ENCODE data around the gene GNG4. TPM values are rescaled to one million over a fixed set of nuclear protein-coding genes. Genes with fewer than 3 reads are reported as not detected.

The GNG4 gene
- total and polyA plus RNA-seq, 5 experiments from 2014 or later, result not detected

- no peak overlapping the region for H3K4me3 Mint-ChIP-seq
- POLR2A ChIA-PET, result interaction anchor here (1.2 kb wide), 1 partner anchor 14 kb away, joined by 3 read pairs; no protein-coding TSS in a partner anchor
- no peak overlapping the region for H3K27ac Mint-ChIP-seq
- peaks cover 0 to 7% (median 0%) of the 10 kb centered on the region in 4 donors for H3K4me1 Mint-ChIP-seq
- H3K36me3 Mint-ChIP-seq, result no peaks in the 10 kb centered on the region
- H3K9me3 Mint-ChIP-seq, result no peaks in the 10 kb centered on the region
- DNase-seq (no peak), ATAC-seq (no peak)
- peaks cover 0 to 2% (median 0%) of the 10 kb centered on the region in 5 donors for H3K27me3 Mint-ChIP-seq
Measured at GRCh38 chr1:235527196-235527814, 122.3 kb downstream of the GNG4 start.

- no peak for DNase-seq
- H3K27ac Mint-ChIP-seq, result no peak overlapping the region
- H3K36me3 Mint-ChIP-seq, result no peaks in the 10 kb centered on the region
- POLR2A ChIA-PET, result no interaction called here
- H3K4me3 Mint-ChIP-seq, result no peak overlapping the region
- no peak for ATAC-seq
- peaks cover 0 to 1% (median 0%) of the 10 kb centered on the region in 5 donors for H3K27me3 Mint-ChIP-seq
- H3K9me3 Mint-ChIP-seq, result no peaks in the 10 kb centered on the region
- H3K4me1 Mint-ChIP-seq, result peaks cover 0 to 7% (median 0%) of the 10 kb centered on the region in 4 donors
Measured at GRCh38 chr1:235525314-235525713, 124.3 kb downstream of the GNG4 start.

- ATAC-seq (no peak), DNase-seq (no peak)
- no peaks in the 10 kb centered on the region for H3K4me1 Mint-ChIP-seq
- H3K4me3 Mint-ChIP-seq, result no peak overlapping the region
- H3K27ac Mint-ChIP-seq, result no peak overlapping the region
- H3K27me3 Mint-ChIP-seq, result peaks cover 0 to 17% (median 8%) of the 10 kb centered on the region in 5 donors
- H3K36me3 Mint-ChIP-seq, result no peaks in the 10 kb centered on the region
- no peaks in the 10 kb centered on the region for H3K9me3 Mint-ChIP-seq
- POLR2A ChIA-PET, result no interaction called here
Measured at GRCh38 chr1:235516862-235517446, 132.6 kb downstream of the GNG4 start.

GRCh38 chr1:235515844-235516512 lies 133.6 kb downstream of the GNG4 start:
- POLR2A ChIA-PET, result no interaction called here
- ATAC-seq, result no peak
- Mint-ChIP-seq H3K27me3 (peaks cover 0 to 19% (median 9%) of the 10 kb centered on the region in 5 donors), H3K27ac (no peak overlapping the region), H3K4me3 (no peak overlapping the region), H3K36me3 (no peaks in the 10 kb centered on the region), H3K4me1 (no peaks in the 10 kb centered on the region), H3K9me3 (no peaks in the 10 kb centered on the region)
- DNase-seq, result no peak

- Mint-ChIP-seq H3K27me3 (peaks cover 2 to 19% (median 9%) of the 10 kb centered on the region in 5 donors), H3K9me3 (no peaks in the 10 kb centered on the region), H3K4me1 (no peaks in the 10 kb centered on the region), H3K4me3 (no peak overlapping the region), H3K36me3 (no peaks in the 10 kb centered on the region), H3K27ac (peak overlapping the region in 1 of 10 donors; percentile 11)
- POLR2A ChIA-PET, result interaction anchor here (1.2 kb wide), 1 partner anchor 9 kb away, joined by 5 read pairs; no protein-coding TSS in a partner anchor
- DNase-seq (peak in 6 of 10 donors; percentile 7 to 77 (median 54)), ATAC-seq (peak; percentile 53 to 62)
Measured at GRCh38 chr1:235513495-235514366, 135.9 kb downstream of the GNG4 start.

GRCh38 chr1:235511470-235512240 lies 137.9 kb downstream of the GNG4 start:
- Mint-ChIP-seq H3K36me3 (no peaks in the 10 kb centered on the region), H3K27ac (no peak overlapping the region), H3K4me3 (no peak overlapping the region), H3K4me1 (no peaks in the 10 kb centered on the region), H3K9me3 (no peaks in the 10 kb centered on the region), H3K27me3 (peaks cover 2 to 19% (median 9%) of the 10 kb centered on the region in 5 donors)
- DNase-seq (no peak), ATAC-seq (no peak)
- POLR2A ChIA-PET, result no interaction called here

- Mint-ChIP-seq H3K9me3 (no peaks in the 10 kb centered on the region), H3K36me3 (no peaks in the 10 kb centered on the region), H3K27me3 (peaks cover 2 to 19% (median 9%) of the 10 kb centered on the region in 5 donors), H3K4me1 (peaks cover 0 to 6% (median 2%) of the 10 kb centered on the region in 4 donors), H3K4me3 (no peak overlapping the region), H3K27ac (no peak overlapping the region)
- POLR2A ChIA-PET, result no interaction called here
- ATAC-seq (no peak), DNase-seq (no peak)
Measured at GRCh38 chr1:235510823-235511222, 138.8 kb downstream of the GNG4 start.

GRCh38 chr1:235507623-235508022 lies 142.0 kb downstream of the GNG4 start:
- Mint-ChIP-seq H3K4me1 (peaks cover 10 to 20% (median 16%) of the 10 kb centered on the region in 4 donors), H3K36me3 (no peaks in the 10 kb centered on the region), H3K9me3 (no peaks in the 10 kb centered on the region), H3K27ac (peak overlapping the region in 1 of 10 donors; percentile 57), H3K4me3 (no peak overlapping the region), H3K27me3 (peaks cover 2 to 12% (median 7%) of the 10 kb centered on the region in 5 donors)
- ATAC-seq, result no peak
- DNase-seq, result no peak
- POLR2A ChIA-PET, result no interaction called here

- H3K9me3 Mint-ChIP-seq, result no peaks in the 10 kb centered on the region
- peak overlapping the region; percentile 93 to 98 (median 98) for H3K27ac Mint-ChIP-seq
- peak overlapping the region; percentile 93 to 99 (median 96) for H3K4me3 Mint-ChIP-seq
- peak; percentile 96 to 99 (median 98) for DNase-seq
- H3K27me3 Mint-ChIP-seq, result peaks cover 0 to 2% (median 0%) of the 10 kb centered on the region in 5 donors
- H3K4me1 Mint-ChIP-seq, result peaks cover 14 to 28% (median 20%) of the 10 kb centered on the region in 4 donors
- POLR2A ChIA-PET, result interaction anchor here (0.7 to 2.6 kb wide), 10 partner anchors 9 to 1290 kb away, joined by 3 to 12 read pairs (median 7); partner anchors contain the start of genes COA6, LYST, TARBP1 and TOMM20
- no peaks in the 10 kb centered on the region for H3K36me3 Mint-ChIP-seq
- ATAC-seq, result peak; percentile 78 to 82
Measured at GRCh38 chr1:235504494-235505222, 144.9 kb downstream of the GNG4 start.

- Mint-ChIP-seq H3K4me1 (peaks cover 14 to 28% (median 20%) of the 10 kb centered on the region in 4 donors), H3K4me3 (peak within 1 kb of the TSS; percentile 93 to 99 (median 96)), H3K9me3 (no peaks in the 10 kb centered on the region), H3K27me3 (peaks cover 0 to 2% (median 0%) of the 10 kb centered on the region in 5 donors), H3K36me3 (no peaks in the 10 kb centered on the region), H3K27ac (peak within 1 kb of the TSS; percentile 93 to 98 (median 98))
- DNase-seq (no peak), ATAC-seq (peak; percentile 58 to 70)
- POLR2A ChIA-PET, result interaction anchor here (1.0 to 2.6 kb wide), 8 partner anchors 9 to 1131 kb away, joined by 3 to 12 read pairs (median 8); partner anchors contain the start of genes COA6, LYST, TARBP1 and TOMM20
Measured at GRCh38 chr1:235504122-235504493, 145.5 kb downstream of the GNG4 start, which contains the start of gene B3GALNT2. Gene B3GALNT2, minus strand, starts transcription at chr1:235504452. Its CDS starts 200 bp downstream, at chr1:235504252.
